Stimulated activated CD8-positive, alpha-beta memory T cell treated with anti-CD3 and anti-CD28 coated beads, Interleukin-4, amount 100 ng/mL, for 4 hours (primary cell): ENCODE data around the gene NCBP3.
A peak's percentile ranks its signal among the peaks of the same experiment; 100 is the strongest.
"Not testable (repeated sequence)": the region's sequence is repeated elsewhere in the genome, so short reads cannot be mapped to it uniquely, and the experiment has no call there.

Experiments
- DNase-seq, 2 donors: peaks; one replicate each; pipeline ENCODE4 v3.0.0-alpha.2; 2020; ENCODE audit warnings: low read depth in 2 of 2, low spot score in 1 of 2

Gene NCBP3

GRCh38 chr17:3794557-3795389 is 51.3 kb downstream of the NCBP3 start:
- peak; percentile 23 to 72 for DNase-seq

DNA sequence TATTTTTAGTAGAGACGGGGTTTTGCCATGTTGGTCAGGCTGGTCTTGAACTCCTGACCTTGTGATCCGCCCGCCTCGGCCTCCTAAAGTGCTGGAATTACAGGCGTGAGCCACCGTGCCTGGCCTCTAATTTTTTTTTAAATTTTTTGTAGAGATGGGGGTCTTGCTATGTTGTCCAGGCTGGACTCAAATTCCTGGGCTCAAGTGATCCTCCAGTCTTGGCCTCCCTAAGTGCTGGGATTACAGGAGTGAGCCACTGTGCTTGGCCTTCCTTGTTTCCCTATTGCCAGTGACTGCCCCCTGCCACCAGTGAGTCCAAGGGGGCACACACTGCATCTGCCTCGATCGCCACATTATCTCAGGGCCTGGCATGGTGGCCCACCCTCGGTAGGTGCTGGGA is 51.9 kb downstream of the NCBP3 start:
- DNase-seq: not testable (repeated sequence)

DNA sequence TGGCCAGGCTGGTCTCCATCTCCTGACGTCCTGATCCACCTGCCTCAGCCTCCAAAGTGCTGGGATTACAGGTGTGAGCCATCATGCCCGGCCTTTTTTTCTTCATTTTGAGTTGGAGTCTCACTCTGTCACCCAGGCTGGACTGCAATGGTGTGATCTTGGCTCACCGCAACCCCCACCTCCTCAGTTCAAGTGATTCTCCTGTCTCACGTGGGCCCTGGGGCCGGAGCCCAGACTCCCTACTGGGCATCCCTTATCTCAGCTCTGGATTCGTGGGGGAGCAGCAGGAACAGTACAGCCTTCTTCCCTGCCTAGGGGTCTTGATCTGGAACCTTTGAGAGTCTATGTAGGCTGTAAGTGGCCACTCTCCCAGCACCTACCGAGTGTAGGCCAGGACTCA is 52.8 kb downstream of the NCBP3 start:
- DNase-seq: not testable (repeated sequence)

DNA sequence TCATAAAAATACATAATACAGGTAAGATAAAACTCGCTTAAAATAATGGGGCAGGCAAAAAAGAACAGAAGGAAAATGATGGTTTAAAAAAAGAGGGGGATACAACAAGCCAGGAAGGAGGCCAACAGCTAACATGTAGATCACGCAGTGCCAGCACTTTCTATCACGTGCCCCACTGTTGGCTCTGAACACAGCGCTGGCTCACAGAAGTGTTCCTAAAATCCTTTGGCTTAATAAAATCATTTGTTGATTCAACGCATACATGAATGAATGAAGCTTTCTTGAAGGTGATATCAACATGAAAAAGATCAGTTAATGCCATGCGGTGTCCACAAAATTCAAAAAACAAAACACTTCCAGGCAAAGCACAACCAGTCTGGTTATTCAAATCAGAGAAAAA is 53.6 kb downstream of the NCBP3 start:
- no peak for DNase-seq

DNA sequence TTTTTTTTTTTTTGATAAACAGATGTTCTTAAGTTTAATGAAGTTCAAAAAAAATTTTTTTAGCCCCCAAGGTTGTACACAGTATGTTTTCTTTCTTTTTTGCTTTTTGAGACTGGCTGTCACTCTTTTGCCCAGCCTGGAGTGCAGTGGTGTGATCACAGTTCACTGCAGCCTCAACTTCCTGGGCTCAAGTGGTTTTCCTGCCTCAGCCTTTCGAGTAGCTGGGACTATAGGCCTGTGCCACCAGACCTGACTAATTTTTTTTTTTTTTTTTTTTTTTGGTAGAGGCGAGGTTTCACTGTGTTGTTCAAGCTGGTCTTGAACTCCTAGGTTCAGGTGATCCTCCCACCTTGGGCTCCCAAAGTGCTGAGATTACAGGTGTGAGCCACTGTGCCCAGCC is 57.8 kb downstream of the NCBP3 start:
- DNase-seq: no peak

GRCh38 chr17:3785323-3785722 is 60.7 kb downstream of the NCBP3 start:
- not testable (repeated sequence) for DNase-seq

GRCh38 chr17:3782751-3783150 is 63.3 kb downstream of the NCBP3 start:
- no peak for DNase-seq

- no peak for DNase-seq
Measured at GRCh38 chr17:3780986-3781385, 65.1 kb downstream of the NCBP3 start.

GRCh38 chr17:3777366-3778120 is 68.5 kb downstream of the NCBP3 start:
- DNase-seq: no peak

DNA sequence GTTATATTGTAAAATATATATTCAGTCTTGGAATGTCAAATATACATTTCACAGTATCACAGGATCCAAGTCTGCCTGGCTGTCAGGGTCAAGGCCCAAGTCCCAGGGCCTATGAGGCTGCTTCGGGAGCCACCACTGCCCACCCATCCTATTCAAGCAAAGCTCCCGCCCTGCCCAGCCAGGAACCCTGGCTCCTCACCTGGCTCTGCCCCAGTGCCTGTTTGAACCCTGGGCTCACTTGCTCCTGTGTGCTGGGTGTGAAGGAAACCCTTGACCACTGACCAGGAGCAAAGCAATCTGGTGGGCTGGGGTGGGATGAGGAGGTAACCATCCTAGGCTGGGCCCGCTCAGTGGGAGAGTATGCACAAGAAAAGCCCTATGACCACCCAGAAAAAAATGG is 72.1 kb downstream of the NCBP3 start:
- no peak for DNase-seq

DNA sequence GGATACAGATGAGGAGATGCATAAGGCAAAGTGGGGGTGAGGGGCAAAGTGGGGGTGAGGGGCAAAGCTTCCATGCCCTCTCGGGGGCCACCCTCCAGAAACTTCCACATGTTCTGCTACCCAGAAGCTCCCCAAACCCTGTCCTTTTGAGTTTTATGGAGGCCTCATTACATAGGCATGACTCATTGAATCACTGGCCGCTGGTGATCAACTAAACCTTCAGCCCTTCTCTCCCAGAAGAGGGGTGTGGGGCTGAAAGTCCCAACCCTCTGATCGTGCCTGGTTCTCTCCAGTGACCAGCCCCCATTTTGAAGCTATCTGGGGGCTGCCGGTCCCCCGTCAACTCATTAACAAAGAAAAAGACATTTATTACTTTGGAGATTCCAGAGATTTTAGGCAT is 72.5 kb downstream of the NCBP3 start:
- no peak for DNase-seq

- DNase-seq: no peak
Measured at GRCh38 chr17:3772764-3773163, 73.3 kb downstream of the NCBP3 start.

DNA sequence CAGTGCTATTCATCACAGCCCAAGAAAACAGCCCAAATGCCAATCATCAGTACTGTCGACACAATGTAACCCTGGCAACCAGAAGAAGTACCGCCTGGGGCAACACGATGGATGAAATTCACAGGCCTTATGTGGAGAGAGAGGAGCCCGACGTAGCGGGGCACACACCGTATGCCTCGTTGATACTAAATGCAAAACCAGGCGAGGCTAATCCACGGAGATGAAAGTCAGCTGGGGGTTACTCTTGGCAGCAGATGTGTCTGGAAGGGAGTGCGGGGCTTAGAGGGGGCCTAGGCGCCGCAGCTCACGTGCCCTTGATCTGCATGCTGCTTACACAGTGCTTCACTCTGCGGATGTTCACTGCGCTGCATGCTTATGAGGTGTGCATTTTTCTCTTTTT is 74.9 kb downstream of the NCBP3 start:
- DNase-seq: no peak

GRCh38 chr17:3770466-3770865 is 75.6 kb downstream of the NCBP3 start:
- DNase-seq: no peak

DNA sequence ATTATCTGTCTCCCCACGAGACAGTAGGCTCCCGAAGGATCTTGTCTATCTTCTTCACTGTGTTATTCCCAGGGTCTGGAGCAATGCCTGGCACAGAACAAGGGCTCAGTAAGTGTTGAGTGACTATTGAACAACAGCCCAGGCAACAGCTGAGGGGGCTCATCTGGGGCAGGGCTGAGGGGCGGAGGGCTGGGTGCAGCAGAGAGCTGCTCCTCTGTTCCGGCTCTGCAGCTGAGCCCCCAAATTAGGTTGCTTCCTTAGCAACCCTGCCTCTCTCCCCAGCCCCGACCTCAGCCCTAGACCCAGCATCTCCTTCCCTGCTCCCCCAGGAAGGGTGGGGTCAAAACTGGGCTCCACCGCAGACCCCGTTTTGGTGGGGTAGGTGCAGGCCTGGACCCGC is 77.3 kb downstream of the NCBP3 start:
- no peak for DNase-seq

DNA sequence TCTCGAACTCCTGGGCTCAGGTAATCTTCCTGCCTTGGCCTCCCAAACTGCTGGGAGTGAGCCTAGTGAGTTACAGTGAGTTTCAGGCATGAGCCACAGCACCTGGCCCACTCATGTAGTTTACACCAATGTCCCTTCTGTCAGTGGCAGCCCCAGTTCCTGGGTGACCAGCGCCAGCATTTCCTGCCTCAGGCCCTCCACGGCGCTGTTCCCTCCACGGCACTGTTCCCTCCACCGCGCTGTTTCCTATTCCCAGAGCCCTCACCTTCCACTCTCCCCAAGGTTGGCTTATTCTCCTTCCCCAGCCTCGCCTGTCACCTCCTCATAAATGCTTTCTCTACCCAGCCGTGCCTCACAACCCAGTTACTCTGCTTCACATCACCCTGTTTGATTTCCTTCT is 77.7 kb downstream of the NCBP3 start:
- no peak for DNase-seq

DNA sequence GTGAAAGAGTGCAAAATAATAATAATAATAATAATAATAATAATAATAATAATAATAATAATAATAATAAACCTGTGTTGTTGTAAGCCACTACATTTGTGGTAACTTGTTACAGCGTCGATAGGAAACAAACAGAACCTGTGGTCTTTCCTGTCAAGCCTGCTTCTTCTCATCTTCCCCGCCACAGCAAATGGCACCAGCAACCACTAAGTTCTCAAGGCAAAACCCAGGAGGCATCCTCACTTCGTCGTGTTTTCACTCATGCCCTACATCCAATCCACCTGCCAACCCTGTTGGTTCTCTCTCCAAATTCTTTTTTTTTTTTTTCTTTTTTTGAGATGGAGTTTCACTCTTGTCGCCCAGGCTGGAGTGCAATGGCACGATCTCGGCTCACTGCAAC is 79.3 kb downstream of the NCBP3 start:
- DNase-seq: no peak

- DNase-seq: no peak
Measured at GRCh38 chr17:3765981-3766380, 80.1 kb downstream of the NCBP3 start.

DNA sequence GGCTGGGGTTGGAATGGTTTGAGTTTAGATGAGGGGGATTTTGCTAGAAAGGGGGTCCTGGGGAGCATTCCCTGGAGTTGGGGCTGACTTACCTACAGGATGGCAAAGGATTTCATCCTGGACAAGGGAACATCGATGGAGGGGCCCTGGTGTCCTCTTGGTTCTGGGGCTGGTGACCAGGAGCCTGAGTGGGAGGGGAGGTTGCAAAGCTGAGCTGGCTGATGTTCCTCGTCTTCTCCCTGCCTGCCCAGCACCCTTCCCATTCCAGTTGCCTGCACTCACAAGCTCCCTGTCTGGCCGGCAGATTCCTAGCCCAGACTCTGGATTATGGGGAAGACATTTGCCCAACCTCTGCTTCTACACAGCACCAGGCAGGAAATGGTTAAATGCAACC is 82.3 kb downstream of the NCBP3 start:
- no peak for DNase-seq

GRCh38 chr17:3762922-3763776 is 82.9 kb downstream of the NCBP3 start:
- no peak for DNase-seq

GRCh38 chr17:3761918-3762380 is 84.1 kb downstream of the NCBP3 start:
- no peak for DNase-seq
